ENCODE measurements around the gene CRKL. TPM values are rescaled to one million over a fixed set of nuclear protein-coding genes. Genes with fewer than 3 reads are reported as not detected.
A peak's percentile ranks its signal among the peaks of the same experiment; 100 is the strongest.

CRKL gene
- polyA plus RNA-seq, 4 donors: 61.4 to 71.1 (median 70.5) TPM

DNA sequence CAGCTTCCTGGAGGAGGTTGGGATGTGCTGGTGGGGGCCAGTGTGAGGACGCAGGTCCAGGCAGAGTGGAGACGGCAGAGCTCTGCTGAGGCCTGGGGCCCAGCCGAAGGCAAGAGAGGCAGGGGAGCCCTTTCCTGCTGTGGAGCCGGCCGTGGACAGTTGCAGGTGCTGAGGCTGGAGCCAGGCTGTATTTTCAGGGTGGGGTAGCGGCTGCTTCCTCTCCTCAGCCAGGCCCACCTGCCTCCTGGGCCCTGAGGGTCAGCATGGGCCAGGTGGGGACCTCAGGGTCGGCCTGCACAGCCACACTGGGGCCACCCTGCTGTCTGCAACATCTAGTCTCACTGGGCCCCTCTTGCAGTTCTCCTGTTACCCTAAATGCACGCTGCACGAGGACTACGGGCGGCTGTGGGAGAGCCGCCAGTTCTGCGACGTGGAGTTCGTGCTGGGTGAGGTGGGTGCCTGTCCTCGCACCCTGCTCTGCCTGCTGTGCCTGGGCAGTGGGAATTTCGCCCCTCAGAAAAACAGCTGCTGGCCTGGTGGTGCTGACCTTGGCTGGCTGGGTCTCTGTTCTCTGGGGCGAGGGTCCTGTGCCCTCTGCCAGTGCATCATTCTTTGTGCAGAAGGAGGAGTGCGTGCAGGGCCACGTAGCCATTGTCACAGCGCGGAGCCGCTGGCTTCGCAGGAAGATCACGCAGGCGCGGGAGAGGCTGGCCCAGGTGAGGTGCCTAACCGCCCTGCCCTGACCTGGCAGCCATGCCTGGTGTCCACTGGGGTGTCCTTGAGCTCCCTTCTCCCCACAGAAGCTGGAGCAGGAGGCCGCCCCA, 76.3 kb downstream of the CRKL start:
- no peak for DNase-seq (ENCODE audit: low read depth in 4 of 4, low spot score in 3 of 4)

DNA sequence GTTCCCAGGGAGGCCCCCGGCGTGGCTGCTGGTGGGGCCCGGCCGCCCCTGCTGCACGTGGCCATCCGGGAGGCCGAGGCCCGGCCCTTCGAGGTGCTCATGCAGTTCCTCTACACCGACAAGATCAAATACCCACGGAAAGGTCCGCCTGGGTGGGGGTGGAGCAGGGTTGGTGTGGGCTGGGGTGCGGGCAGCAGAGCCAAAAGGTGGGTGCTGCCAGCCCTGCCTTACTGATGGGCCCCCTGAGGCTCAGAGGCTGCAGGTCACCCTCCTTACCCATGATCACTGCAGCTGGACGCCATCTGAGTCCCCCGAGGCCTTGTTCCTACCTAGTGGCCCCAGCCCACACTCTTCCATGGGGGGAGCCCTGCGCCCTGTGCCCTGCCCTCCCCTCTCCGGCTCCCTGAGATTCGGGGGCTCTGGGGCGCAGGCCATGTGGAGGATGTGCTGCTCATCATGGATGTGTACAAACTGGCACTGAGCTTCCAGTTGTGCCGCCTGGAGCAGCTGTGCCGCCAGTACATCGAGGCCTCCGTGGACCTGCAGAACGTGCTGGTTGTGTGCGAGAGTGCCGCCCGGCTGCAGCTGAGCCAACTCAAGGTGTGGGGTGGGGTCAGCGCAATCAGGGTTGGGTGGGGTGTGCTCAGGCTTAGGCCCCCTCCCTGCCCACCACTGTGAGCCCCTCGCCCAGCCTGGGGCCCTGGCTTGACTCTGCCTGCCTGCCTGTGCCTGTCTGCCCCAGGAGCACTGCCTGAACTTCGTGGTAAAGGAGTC, 77.1 kb downstream of the CRKL start:
- DNase-seq (ENCODE audit: low read depth in 4 of 4, low spot score in 3 of 4): no peak

DNA sequence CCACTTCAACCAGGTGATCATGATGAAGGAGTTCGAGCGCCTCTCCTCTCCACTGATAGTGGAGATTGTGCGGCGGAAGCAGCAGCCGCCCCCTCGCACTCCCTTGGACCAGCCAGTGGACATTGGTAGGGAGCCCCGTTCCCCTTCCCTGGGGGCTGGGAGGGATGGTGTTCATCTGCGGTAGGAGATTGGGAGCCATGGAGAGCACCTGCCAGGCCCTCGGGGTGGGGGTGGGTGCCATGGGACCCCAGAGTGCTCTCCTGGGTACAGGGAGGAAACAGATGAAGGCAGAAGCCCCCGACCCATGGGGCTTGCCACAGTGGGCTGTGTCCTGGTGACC, 77.7 kb downstream of the CRKL start:
- DNase-seq (ENCODE audit: low read depth in 4 of 4, low spot score in 3 of 4): no peak

DNA sequence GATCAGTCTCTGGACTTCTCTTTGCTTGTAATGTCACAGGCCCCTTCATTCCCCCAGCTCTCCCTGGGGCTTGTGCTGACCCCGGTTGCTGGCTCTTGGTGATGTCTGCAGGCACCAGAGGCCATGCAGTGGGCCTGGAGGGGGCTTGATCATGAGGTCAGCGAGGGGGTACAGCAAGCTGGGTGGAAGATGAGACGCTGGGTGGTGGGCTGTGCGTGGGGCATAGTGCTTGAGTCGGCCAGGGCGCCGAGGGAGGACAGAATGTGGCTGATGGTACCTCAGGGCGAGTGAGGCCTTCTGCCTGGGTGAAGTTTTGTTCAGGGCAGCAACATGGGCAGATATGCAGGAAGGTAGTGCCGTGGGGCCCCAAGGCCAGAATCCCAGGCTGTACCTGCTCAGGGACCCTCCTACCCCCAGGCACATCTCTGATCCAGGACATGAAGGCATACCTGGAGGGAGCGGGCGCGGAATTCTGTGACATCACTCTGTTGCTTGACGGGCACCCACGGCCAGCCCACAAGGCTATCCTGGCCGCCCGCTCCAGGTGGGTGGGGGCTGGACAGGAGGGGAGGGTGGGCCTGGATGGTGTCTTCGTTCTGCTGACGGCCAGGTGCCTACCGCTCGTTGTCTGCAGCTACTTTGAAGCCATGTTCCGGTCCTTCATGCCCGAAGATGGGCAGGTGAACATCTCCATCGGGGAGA, 78.3 kb downstream of the CRKL start:
- no peak for DNase-seq (ENCODE audit: low read depth in 4 of 4, low spot score in 3 of 4)

DNA sequence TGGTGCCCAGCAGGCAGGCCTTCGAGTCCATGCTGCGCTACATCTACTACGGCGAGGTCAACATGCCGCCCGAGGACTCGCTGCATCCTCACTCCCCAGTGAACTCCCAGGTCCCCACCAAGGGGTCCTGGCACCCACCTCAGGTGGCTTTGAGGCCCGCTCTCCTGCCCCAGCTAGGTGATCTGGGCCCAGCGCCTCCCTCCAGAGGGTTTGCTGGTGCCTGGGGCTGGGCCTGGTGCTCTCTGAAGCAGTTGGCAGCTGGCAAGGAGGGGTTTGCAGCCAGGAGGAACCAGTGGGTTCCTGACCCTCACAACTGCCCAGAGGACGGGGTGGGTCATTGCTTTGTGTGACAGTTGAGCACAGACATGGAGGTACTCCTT, 78.8 kb downstream of the CRKL start:
- no peak for DNase-seq (ENCODE audit: low read depth in 4 of 4, low spot score in 3 of 4)

DNA sequence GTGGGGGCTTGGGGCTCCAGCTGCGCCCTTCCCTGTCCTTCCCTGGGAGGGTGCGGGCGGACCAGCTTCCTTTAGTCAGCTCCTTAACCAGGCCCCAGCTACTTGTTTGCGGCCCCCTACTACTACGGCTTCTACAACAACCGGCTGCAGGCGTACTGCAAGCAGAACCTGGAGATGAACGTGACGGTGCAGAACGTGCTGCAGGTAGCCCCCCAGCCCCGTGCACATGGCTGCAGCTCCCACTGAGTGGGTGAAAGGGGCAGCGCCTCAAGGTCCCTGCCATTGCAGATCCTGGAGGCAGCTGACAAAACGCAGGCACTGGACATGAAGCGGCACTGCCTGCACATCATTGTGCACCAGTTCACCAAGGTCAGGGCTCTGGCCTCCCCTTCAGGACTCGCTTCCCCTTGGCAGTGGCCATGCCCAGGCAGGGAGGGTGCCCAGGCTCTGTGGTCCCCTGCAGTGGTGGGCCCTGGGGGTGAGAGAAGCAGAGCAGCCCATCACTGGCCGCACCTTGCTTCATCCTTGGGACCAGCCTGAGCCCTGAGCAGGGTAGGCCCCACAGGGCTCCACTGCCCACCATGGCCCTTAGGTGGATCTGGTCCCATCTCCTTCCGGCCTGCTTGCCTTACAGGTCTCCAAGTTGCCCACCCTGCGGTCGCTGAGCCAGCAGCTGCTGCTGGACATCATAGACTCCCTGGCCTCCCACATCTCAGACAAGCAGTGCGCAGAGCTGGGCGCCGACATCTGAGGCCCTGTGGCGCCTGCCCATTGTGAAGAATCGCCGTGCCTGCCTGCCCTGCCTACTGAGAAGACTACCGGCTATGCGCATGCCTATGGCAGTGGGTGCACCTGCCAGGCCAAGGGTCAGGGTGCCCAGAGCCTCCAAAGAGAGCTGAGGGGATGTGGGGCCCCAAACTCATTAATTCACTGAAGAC, 79.7 kb downstream of the CRKL start:
- DNase-seq (ENCODE audit: low read depth in 4 of 4, low spot score in 3 of 4): no peak

DNA sequence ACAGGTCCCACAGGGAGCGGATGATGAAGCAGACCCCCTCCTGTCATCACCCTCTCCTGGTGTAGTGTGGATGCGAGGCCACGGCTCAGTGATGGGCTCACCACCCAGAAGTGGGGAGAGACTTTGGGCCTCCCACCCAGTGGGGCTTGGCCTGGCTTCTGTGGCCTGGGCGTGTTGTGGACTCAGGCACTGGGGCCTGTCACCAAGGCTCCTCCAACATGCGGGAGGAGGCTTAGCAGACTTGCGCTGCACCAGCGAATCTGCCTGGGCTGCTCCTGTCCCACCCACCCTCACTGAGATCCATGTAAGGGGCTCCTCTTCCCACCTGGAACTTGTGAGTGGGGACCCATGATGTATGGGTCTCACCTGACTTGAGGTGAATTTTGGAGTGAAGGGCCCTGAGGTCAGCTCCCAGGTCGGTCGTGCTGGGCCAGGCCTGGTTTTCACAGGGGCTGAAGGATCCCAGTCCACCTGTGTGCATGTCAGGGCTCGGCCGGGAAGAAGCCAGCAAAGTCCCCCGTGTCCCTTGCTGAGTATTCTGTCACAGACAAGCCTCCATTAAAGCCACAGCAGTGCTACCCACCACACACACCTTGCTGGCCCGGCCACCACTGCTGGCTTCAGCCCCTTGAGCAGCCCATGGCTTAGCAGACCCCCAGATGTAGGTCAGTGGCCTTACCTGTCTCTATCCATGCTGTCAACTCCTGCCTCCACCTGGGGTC, 80.5 kb downstream of the CRKL start:
- no peak for DNase-seq (ENCODE audit: low read depth in 4 of 4, low spot score in 3 of 4)

DNA sequence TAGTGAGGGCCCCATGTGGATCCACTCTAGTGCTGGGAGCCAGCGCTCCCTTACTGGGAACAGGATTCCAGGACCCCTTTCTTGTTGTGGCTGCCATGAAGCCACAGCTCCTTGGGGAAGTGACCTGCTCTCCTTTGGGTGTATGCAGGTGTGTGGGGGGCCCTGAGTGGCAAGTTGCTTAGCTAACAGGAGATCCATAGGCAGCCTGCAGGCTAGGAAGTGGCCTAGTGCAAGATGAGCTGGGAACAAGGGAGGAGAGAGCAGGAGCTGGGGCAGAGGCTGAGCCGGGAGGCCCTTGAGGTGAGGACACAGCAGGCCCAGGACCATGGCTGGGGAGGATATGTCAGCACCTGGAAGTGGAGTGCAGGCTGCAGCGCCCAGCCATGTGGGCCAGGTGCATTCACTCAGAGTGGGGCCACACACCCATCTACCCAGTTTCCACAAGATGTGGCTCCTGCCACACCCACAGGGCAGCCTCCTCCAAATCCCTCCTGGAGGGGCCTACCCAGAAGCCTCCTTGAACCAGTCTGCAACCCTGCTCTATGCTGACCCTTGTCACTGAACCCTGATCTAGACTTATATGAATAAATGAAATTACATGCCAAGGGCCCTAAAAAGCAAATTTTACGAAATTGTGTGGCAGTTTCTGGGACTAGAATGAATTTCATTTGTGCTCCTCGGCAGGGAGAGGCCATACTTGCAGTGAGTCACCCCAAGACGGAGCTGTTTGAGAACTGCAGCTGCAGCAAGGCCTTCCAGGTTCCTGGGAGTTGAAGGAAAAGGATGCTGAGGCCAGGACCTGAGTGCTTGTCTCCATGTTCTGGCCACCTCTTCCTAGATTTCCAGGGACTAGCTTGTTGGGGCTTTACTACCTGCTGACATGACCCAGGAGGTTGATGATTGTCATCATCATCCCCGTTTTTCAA, 81.5 kb downstream of the CRKL start:
- DNase-seq (ENCODE audit: low read depth in 4 of 4, low spot score in 3 of 4): no peak

DNA sequence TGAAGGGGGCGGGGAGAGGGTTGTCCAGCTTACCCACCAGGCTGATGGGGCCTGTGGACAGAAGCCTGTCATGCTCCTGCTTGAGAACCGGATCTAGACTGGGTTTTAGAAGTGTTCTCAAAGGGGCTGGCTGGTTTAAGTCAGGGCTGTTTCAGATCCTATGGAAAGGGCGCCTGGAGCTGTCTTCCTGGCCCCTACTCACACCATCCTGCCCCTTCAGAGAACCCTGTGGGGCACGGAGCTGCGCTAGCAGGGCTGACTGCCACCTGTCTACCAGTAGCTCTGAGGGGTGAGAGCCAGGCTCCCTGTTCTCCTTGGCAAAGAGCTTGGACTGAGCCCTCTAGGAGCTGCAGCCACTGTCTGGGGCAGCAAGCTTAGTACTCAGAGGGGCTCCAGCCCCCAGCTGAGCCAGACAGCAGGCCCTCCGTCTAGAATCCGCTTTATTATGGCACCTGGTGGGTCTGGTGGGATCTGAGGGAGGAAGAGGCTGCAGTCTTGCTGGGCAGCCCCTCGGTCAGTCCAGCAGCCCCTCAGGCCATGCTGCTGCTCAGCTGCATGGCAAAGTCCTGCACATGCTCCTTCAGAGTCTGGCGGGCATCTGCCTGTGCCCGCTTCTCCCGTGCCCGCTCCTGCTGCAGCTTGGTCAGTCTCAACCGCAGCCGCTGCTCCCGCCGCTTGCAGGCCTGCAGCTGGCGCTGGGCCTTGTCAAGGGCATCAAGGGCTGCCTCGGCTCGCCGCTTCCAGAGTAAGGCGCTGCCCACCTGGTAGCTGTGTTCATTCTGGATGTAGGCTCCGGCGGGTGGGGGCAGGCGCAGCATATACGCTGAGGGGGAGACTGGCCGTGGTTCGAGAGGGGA, 82.4 kb downstream of the CRKL start:
- no peak for DNase-seq (ENCODE audit: low read depth in 4 of 4, low spot score in 3 of 4)

DNA sequence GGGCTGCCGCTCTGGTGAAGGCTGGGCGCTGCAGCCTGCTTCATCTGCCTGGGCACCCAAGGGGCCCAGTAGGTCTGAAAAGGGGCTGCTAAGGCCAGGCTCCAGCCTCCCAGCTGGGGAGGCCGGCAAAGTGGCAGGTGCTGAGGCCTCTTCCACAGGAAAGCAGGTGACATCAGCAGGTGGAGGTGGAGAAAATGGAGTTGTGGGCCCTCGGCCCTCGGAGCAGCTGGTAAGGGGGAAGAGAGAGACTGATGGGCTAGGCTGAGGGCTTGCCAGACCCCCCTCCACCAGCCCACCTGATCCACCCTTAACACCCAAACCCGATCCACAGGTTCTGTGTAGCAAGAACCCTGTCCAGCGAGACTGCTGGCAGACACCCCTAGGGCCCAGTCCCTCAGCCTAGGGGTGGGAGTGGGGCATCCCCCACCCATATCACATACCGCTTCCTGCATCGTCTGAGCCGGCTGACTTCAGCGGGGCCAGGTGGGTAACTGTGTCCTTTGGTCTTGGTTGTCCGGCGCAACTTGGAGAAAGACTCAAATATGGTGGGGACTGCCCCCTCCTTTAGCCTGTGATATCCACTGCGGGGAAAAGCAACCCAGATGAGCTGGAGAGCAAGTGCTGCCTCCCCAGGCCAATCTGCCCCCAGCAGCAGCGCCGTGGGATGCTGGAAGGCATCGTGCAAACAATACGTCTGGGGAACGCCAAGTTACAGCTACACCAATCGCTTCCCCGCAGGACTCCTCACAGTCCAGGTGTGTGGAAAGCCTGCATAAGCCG, 83.2 kb downstream of the CRKL start:
- DNase-seq (ENCODE audit: low read depth in 4 of 4, low spot score in 3 of 4): no peak

DNA sequence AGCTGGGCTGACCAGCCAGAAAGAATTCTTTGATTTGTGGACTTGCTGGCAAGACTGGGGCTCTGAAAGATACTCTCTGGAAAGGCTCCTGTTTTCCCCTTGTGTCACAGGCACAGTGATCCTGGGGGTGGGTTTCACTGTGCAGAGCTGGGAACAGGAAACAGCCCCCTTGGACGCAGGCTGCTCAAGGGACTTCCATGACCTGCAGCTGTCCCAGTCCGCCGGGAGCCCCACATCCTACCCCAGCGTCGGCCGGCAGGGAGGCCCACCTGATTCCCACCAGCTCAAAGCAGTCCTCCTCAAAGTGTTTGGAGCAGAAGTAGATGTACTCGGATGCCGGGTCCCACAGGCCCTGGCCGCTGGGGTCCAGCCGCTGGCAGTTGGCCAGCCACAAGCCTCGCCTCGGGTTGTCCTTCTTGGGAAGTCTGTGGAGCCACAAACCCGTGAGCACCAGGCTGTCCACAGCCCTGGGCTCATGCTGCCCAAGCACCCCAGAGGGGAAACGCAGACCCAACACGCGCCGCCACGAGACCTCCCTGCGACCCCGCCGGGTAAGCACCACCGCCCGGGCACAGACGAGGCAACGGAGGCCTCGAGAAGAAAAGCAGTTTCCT, 83.9 kb downstream of the CRKL start:
- DNase-seq (ENCODE audit: low read depth in 4 of 4, low spot score in 3 of 4): no peak

DNA sequence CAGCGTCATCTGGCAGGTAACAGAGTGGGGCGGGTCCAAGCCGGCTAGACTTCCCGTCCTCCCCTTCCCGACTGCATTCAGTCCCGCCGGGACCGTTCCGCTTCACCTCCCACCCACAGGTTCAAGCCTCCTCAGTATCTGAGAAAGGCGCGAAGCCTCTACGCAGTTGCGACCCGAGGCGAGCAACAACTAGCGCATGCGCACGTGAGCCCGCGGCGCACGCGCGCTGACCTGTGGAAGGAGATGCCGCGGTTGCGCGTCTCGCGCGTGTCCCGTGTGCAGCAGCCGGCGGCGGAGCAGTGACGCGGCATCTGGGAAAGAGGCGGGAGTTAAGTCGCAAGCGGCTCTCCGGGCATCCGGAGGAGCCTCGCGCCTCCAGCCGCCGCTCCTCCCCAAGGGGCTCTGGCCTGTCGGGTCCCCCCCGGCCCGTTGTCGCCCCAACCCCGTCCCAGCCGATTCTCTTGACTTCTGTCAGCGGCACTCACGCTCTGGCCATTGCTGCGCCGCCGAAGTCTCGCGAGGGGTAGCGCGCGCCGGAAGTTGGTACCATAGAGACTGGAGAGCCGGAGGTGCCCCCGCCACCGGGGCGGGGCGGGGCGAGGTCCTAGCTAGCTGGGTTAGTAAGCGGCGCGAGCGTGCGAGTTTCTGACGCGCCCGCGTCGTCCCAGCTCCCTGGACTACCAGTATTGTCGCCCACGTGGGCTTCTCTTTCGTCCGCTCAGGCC, 84.6 kb downstream of the CRKL start, which contains the start of gene THAP7:
THAP7 (minus strand) TSS at position 518 of the 725 bp plus-strand sequence; CDS start at position 311, 207 bp downstream.
- peak; percentile 88 to 94 (median 90) for DNase-seq (ENCODE audit: low read depth in 4 of 4, low spot score in 3 of 4)

All from right renal pelvis (tissue), 4 donors.